NCI-H2029 (cell line): ENCODE data around the gene SLC6A2.
"Not testable (repeated sequence)": the region's sequence is repeated elsewhere in the genome, so short reads cannot be mapped to it uniquely, and the experiment has no call there.

Experiments
- DNase-seq: peaks from one replicate; lab custom pipeline; 2025; lab: John Stamatoyannopoulos, UW

Gene SLC6A2

DNA sequence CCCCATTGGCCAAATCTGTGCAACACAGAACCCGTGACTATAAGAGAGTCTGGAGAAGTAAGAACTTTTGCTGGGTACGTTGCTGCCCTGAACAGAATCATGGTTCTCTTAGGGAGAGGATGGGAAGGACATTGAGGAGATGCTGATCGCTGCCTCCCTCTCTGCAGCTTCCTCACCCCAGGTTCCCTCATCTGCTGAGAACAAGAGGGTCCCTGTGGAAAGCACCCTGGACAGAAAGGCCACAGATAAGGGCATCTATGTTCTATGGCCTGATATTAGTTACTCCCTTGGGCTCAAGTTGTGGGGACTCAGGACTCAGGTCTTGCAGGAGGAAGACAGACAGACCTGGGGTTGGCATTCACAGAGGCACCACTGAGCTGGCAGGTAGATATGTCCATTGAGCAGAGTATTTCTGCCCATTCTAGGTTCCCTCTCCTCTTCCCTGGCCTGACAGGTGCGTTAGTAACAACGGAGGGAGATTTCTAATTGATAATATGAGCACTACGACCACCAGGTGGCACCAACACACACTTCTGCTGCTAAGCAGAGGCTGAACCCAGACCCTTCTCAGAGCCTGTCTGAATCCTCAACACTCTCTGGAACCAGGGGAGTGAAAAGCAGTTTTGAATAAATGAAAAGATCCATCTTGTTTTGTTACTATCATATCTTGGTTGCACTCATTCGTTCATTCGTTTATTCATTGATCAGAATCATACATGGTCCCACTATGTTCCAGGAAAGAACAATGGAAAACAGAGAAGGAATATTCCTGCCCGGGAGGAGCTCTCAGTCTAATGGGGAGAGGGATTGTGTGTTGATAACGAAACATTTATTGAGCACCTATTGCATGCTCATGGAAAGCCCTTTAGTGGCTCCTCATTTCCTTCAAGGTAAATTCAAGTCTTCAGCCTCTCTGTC, 56.4 kb downstream of the SLC6A2 start:
- peak; percentile 41 for DNase-seq

DNA sequence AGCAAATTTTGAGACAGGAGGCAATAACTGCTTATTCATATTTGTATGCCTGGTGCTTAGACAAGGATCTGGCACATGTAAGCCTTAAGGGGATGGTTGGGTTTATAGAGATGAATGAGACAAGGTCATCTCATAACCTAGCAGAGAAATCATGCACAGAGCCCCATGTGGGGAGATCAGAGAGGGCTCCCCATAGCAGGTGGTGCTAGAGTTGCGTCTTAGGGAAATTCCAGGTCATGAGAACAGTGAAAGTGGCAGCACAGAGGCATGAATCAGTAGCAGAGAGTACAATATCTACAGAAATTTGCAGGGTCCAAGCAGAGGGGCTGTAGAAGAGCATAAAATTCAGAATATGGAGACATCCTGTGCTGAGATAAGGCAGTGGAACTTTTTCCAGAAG, 57.3 kb downstream of the SLC6A2 start:
- DNase-seq: no peak

DNA sequence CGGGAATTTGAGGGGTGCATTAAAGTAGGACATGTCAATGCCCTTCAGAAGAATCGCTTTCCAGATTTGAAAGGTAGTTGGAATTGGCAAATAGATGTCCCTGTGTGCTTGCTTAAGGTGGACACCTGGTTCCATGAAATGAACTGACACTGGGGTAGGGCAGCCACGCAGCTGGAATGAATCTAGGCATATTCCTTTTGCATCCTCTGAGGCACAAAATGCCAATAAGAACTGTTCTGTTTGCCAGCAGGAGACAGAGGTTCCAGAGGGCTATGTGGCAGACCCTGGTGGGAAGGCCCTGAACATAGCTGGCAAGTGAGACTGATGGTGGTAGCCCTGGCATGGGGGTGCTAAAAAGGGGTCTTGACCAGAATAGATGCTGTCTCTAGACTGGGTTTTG, 61.5 kb downstream of the SLC6A2 start:
- no peak for DNase-seq

- DNase-seq: no peak
Measured at GRCh38 chr16:55725055-55725777, 69.4 kb downstream of the SLC6A2 start.

- peak; percentile 9 for DNase-seq
Measured at GRCh38 chr16:55728797-55729196, 73.0 kb downstream of the SLC6A2 start.

DNA sequence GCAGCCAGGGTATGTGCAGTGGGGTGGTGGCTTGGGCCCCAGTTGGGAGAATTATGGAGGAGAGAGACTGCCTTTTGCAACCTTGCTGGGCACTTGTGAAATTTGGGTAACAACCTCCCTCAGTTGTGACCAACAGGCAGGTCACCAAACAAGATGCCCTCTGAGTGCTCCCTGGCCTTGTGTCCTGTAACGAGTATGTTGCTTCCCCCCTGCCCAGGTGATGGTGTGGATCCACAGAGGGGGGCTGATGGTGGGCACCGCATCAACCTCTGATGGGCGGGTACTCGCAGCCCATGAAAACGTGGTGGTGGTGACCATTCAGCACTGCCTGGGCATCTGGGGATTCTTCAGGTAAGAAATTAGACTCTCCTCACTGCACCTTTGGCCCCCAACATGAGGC, 74.3 kb downstream of the SLC6A2 start:
- DNase-seq: no peak

- DNase-seq: no peak
Measured at GRCh38 chr16:55732496-55732895, 76.7 kb downstream of the SLC6A2 start.

- no peak for DNase-seq
Measured at GRCh38 chr16:55734665-55735064, 78.9 kb downstream of the SLC6A2 start.

DNA sequence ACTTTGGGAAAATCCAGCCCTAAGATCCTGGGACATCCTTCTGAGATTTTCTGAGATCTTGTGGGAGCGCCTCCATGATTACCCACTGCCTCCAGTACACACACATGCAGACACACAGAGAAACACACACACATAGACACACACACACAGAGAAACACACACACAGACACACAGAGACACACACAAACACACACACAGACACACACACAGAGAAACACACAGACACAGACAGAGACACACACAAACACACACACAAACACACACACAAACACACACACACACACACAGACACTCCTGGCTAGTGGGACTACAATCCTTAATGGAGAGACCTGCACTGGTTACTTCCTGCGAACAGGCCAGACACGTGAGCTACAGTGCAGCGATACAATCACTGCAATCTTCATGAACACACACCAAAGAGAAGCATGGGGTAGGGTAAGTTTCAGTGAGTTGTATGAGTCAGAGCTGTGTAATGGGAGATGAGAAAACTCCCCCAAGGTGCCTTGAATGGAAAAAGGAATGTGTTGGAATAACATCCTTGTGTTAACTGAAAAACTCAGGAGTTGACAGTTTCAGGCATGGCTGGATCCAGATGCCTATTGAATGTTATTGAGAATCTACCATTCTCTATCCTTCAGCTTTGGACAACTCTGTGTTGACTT, 79.5 kb downstream of the SLC6A2 start:
- DNase-seq: no peak

DNA sequence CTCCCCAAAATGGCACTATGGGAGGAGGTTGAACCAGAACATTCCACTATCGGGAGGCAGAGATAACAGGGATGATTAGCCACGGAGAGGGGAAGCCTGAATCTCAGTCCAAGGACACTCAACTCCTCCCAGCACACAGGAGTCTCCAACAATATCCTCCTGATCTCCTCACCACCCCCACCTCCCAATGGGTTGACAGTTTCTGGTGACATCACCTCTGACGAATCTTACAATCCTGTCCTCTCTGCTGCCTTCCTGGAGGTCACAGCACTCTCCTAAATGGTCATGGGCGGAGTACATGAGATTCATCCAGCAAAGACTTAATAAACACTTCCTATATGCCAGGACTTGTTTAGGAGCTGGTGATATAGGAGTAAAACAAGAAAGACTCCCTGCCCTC, 80.9 kb downstream of the SLC6A2 start:
- DNase-seq: no peak

- DNase-seq: no peak
Measured at GRCh38 chr16:55737318-55737717, 81.5 kb downstream of the SLC6A2 start.

GRCh38 chr16:55737966-55738365, 82.2 kb downstream of the SLC6A2 start:
- DNase-seq: no peak

GRCh38 chr16:55746081-55746480, 90.3 kb downstream of the SLC6A2 start:
- DNase-seq: no peak

DNA sequence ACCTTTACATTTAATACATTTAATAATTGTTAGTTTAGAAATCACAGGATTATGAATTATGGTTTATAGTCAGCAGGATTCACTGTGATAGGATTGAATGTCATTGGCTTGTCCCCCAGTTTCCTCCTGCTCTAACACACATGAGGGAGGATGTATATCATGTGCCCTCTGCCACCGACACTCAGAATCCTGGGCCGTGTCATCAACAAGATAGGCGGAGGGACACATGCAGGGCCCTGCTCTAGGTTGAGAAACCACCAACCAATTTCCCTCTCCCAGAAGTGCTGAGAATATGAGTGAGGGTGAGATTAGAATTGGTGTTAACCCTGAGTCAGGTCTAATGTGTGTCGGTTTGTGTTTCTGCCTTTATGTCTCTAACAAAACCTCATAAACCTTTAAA, 92.0 kb downstream of the SLC6A2 start:
- no peak for DNase-seq

- not testable (repeated sequence) for DNase-seq
Measured at GRCh38 chr16:55752465-55753144, 96.8 kb downstream of the SLC6A2 start.

DNA sequence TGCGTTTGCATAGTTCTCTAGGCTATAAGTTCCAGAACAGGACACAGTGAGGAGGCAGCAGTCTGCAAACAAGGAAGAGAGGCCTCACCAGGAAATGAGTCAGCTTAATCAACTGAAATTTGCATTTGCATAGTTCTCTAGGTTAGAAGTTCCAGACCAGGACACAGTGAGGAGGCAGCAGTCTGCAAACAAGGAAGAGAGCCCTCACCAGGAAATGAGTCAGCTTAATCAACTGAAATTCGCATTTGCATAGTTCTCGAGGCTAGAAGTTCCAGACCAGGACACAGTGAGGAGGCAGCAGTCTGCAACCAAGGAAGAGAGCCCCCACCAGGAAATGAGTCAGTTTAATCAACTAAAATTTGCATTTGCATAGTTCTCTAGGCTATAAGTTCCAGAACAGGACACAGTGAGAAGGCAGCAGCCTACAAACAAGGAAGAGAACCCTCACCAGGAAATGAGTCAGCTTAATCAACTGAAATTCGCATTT, 97.4 kb downstream of the SLC6A2 start:
- peak; percentile 33 for DNase-seq
